ENCODE measurements around the gene EYS.

DNA sequence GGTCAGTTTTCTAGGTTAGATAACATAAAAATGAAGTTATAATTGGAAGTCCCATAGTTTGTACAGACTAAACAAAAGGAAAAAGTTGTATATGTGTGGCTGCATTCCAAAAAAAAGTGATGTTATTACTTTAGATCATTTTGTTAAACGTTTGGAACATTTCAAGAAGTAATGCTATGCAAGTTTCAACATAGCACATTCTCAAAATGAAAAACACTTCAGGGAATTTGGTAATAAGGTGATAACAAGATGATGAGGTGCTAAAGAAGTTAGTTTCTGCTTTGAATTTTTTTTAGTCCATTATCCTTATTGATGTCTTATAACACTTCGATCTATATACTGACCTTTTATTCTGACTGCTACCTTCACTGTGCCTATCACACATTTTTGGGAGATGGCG is 1820.7 kb downstream of the EYS start:
- no peak for TF ChIP-seq POLR2A (IDR thresholded peaks at IDR 0.05)
- TF ChIP-seq, protein P1, sequence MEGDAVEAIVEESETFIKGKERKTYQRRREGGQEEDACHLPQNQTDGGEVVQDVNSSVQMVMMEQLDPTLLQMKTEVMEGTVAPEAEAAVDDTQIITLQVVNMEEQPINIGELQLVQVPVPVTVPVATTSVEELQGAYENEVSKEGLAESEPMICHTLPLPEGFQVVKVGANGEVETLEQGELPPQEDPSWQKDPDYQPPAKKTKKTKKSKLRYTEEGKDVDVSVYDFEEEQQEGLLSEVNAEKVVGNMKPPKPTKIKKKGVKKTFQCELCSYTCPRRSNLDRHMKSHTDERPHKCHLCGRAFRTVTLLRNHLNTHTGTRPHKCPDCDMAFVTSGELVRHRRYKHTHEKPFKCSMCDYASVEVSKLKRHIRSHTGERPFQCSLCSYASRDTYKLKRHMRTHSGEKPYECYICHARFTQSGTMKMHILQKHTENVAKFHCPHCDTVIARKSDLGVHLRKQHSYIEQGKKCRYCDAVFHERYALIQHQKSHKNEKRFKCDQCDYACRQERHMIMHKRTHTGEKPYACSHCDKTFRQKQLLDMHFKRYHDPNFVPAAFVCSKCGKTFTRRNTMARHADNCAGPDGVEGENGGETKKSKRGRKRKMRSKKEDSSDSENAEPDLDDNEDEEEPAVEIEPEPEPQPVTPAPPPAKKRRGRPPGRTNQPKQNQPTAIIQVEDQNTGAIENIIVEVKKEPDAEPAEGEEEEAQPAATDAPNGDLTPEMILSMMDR (IDR thresholded peaks at IDR 0.05): no peak

Data from breast epithelium (tissue), 3 donors.